Ascending aorta (tissue), 2 donors: ENCODE results near the gene CXorf49B. TPM values are rescaled to one million over a fixed set of nuclear protein-coding genes. Genes with fewer than 3 reads are reported as not detected.
"Not testable (repeated sequence)": the region's sequence is repeated elsewhere in the genome, so short reads cannot be mapped to it uniquely, and the experiment has no call there.

Experiments used
- DNase-seq, 2 donors: peaks; one replicate each; pipeline ENCODE4 v3.0.0-alpha.2; 2019; ENCODE audit warnings: low spot score in 2 of 2
- H3K27ac ChIP-seq, 2 donors: fragments of 200-600 bp; sonication (generic); one replicate each; pipeline ENCODE4 v1.5.1; 2016 to 2017; ENCODE audit warnings: mild to moderate bottlenecking in 1 of 2
- H3K27me3 ChIP-seq: fragments of 200-600 bp; sonication (generic); one replicate; pipeline ENCODE4 v1.5.1; 2017
- H3K36me3 ChIP-seq, 2 donors: fragments of 200-600 bp; sonication (generic); one replicate each; pipeline ENCODE4 v1.5.1; 2016
- H3K4me1 ChIP-seq, 2 donors: fragments of 200-600 bp; sonication (generic); one replicate each; pipeline ENCODE4 v1.5.1; 2016 to 2017; ENCODE audit warnings: mild to moderate bottlenecking in 1 of 2
- H3K4me3 ChIP-seq, 2 donors: fragments of 200-600 bp; sonication (generic); one replicate each; pipeline ENCODE4 v1.5.1; 2016 to 2017; ENCODE audit warnings: mild to moderate bottlenecking in 1 of 2
- H3K9me3 ChIP-seq, 2 donors: fragments of 200-600 bp; sonication (generic); one replicate each; pipeline ENCODE4 v1.5.1; 2016
- intact Hi-C: fragments of 100-400 bp; cut with DNase I; formaldehyde crosslinking; loops from one replicate; pipeline ENCODE4 v1.15.1; 2023
- total RNA-seq: library from RNA; depleted of rRNA; stranded (reverse); fragments of >200 nt; gene quantifications from one replicate; pipeline ENCODE4 v1.1.0, GENCODE V29; 2016

CXorf49B gene
- not detected for total RNA-seq

- H3K27ac ChIP-seq, H3K4me3 ChIP-seq, H3K36me3 ChIP-seq, H3K4me1 ChIP-seq, H3K9me3 ChIP-seq, intact Hi-C loops, DNase-seq, H3K27me3 ChIP-seq: not testable (repeated sequence)
Observed at GRCh38 chrX:71763049-71763448, at the start of gene CXorf49B. Gene CXorf49B (plus strand): TSS chrX:71763349. CDS start chrX:71763424, 75 bp downstream.

DNA sequence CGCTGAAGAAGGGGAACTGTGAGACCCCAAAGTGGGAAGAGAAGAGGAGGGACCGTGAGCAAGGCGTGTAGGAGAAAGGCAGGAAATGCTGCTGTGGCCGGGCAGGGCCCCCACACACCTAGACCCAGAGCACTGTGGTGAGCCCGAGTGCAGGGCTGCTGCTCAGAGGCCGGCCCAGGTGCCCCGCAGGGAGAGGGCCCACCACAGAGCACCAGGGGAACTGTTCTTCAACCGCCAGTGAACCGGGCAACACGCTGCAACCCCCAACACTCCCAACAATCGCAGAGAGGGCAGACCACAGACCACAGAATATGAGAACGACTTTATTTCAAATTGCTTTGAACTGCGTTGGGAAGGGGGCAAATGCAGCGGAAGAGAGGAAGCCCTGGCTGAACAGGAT is 49.1 kb upstream of the CXorf49B start:
- H3K9me3 ChIP-seq, H3K4me1 ChIP-seq, DNase-seq, H3K4me3 ChIP-seq, H3K27ac ChIP-seq, intact Hi-C loops, H3K36me3 ChIP-seq, H3K27me3 ChIP-seq: not testable (repeated sequence)

- H3K27ac ChIP-seq, H3K27me3 ChIP-seq, H3K9me3 ChIP-seq, H3K4me3 ChIP-seq, intact Hi-C loops, H3K4me1 ChIP-seq, H3K36me3 ChIP-seq, DNase-seq: not testable (repeated sequence)
Observed at GRCh38 chrX:71715551-71715950, 47.6 kb upstream of the CXorf49B start.

- H3K9me3 ChIP-seq, H3K4me1 ChIP-seq, intact Hi-C loops, H3K4me3 ChIP-seq, H3K36me3 ChIP-seq, DNase-seq, H3K27ac ChIP-seq, H3K27me3 ChIP-seq: not testable (repeated sequence)
Observed at GRCh38 chrX:71716323-71716722, 46.8 kb upstream of the CXorf49B start.

DNA sequence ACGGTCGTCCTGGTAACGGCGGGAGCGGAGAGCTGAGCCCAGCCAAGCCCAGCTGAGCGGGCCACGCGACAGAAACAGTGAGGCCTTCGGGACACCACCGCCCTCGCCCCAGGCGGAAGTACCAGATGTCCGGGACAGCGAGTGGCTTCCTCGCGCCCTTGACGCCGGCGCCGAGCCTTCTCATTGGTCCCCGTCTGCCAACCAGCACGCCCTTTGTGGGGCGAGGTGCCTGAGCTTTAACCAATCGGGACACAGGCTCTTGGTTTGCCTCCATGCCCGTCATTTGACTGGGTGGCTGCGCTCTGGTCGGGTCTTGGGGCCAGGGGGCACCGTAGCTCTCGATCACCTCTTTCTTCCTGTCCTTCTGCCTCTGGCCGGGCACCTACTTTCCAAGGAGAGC is 45.0 kb upstream of the CXorf49B start, which contains the start of gene CXorf49:
Gene CXorf49, minus strand, starts transcription at position 101 of the 400 bp plus-strand sequence. CDS start 134 bp downstream, outside the sequence.
- H3K9me3 ChIP-seq, H3K36me3 ChIP-seq, DNase-seq, H3K27ac ChIP-seq, intact Hi-C loops, H3K27me3 ChIP-seq, H3K4me3 ChIP-seq, H3K4me1 ChIP-seq: not testable (repeated sequence)

GRCh38 chrX:71719195-71719594 is 44.0 kb upstream of the CXorf49B start:
- H3K4me1 ChIP-seq, H3K27me3 ChIP-seq, H3K9me3 ChIP-seq, H3K4me3 ChIP-seq, intact Hi-C loops, H3K36me3 ChIP-seq, DNase-seq, H3K27ac ChIP-seq: not testable (repeated sequence)

DNA sequence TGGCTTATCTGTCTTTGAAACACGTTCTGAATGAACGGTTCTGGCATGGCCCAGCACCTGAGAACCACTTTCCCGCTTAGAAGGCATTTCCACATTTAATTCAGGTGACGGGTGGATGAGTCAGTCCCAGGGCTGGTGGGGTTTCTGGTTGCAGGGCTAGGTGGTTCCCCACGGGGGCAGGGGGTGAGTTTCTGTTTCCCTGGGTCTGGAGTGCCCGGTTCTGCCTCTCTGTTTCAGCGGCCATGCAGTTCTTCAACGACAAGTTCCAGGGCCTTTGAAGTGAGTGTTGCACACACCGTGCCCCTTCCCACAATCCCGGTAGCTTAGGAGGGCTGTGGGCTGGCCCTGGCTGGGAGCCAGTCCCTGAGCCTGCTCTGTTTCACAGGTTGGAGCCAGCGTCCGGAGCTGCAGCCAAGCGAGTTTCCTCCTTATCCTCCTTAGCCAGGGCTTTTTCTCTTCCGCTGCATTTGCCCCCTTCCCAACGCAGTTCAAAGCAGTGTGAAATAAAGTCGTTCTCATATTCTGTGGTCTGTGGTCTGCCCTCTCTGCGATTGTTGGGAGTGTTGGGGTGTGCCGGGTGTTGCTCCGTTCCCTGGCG is 42.8 kb upstream of the CXorf49B start:
- H3K4me1 ChIP-seq, H3K27me3 ChIP-seq, intact Hi-C loops, H3K36me3 ChIP-seq, H3K4me3 ChIP-seq, DNase-seq, H3K27ac ChIP-seq, H3K9me3 ChIP-seq: not testable (repeated sequence)

GRCh38 chrX:71760688-71761281 is 2.4 kb upstream of the CXorf49B start:
- H3K36me3 ChIP-seq, DNase-seq, H3K27ac ChIP-seq, H3K4me3 ChIP-seq, H3K4me1 ChIP-seq, H3K27me3 ChIP-seq, intact Hi-C loops, H3K9me3 ChIP-seq: not testable (repeated sequence)

DNA sequence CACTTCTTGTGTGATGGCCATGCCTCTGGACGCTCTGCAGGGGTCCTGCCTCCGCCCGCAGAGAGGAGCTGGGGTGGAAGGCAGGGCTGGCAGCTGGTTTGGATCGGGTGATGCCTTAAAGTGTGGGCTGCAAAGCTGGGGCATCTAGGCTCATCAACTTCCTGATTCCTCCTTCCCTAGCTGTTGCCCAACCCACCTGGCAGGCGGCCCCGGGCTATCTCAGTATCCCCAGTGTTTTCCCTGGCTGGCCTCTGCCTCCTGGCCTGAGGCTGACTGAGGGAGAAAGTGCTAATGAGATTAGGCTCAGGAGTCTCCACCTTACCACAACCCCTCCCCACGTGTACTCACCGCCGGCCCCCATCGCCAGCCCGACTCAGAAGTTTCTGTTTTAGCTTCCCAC is 1.7 kb downstream of the CXorf49B start:
- intact Hi-C loops, result not testable (repeated sequence)

GRCh38 chrX:71765613-71766012 is 2.5 kb downstream of the CXorf49B start:
- H3K27me3 ChIP-seq, H3K27ac ChIP-seq, H3K9me3 ChIP-seq, H3K4me1 ChIP-seq, H3K4me3 ChIP-seq, DNase-seq, intact Hi-C loops, H3K36me3 ChIP-seq: not testable (repeated sequence)

More for the DNA sequence above, 1.7 kb downstream of the CXorf49B start:
- not testable (repeated sequence) for H3K4me1 ChIP-seq, H3K36me3 ChIP-seq, H3K9me3 ChIP-seq, DNase-seq, H3K27ac ChIP-seq, H3K27me3 ChIP-seq, H3K4me3 ChIP-seq

DNA sequence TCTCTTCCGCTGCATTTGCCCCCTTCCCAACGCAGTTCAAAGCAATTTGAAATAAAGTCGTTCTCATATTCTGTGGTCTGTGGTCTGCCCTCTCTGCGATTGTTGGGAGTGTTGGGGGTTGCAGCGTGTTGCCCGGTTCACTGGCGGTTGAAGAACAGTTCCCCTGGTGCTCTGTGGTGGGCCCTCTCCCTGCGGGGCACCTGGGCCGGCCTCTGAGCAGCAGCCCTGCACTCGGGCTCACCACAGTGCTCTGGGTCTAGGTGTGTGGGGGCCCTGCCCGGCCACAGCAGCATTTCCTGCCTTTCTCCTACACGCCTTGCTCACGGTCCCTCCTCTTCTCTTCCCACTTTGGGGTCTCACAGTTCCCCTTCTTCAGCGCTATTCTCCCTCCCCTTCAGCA is 4.0 kb downstream of the CXorf49B start:
- H3K4me3 ChIP-seq, intact Hi-C loops, H3K27ac ChIP-seq, H3K36me3 ChIP-seq, H3K27me3 ChIP-seq, DNase-seq, H3K9me3 ChIP-seq, H3K4me1 ChIP-seq: not testable (repeated sequence)

DNA sequence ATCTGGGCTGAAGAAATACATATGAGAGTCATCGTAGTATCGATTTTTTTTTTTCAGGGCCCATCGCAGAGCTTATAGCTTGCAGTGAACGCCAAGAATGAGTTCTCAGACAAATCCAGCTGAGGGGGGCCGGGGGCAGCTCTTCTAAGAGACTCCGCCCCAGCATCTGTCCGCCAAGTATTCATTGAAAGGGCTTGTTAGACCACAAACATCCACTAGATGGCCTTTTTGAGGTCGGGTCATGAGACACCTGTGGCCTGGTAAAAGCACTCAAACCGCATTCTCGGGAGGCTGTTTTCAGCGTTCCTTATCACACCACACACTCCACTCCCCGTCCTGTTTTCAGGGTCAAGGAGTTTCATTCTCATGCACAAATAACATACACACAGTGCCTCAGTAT is 15.2 kb downstream of the CXorf49B start:
- H3K27ac ChIP-seq, H3K27me3 ChIP-seq, H3K4me1 ChIP-seq, H3K4me3 ChIP-seq, DNase-seq, H3K9me3 ChIP-seq, intact Hi-C loops, H3K36me3 ChIP-seq: not testable (repeated sequence)

- intact Hi-C loops, H3K27me3 ChIP-seq, H3K4me3 ChIP-seq: not testable (repeated sequence)
Observed at GRCh38 chrX:71782225-71782949, 19.2 kb downstream of the CXorf49B start.

DNA sequence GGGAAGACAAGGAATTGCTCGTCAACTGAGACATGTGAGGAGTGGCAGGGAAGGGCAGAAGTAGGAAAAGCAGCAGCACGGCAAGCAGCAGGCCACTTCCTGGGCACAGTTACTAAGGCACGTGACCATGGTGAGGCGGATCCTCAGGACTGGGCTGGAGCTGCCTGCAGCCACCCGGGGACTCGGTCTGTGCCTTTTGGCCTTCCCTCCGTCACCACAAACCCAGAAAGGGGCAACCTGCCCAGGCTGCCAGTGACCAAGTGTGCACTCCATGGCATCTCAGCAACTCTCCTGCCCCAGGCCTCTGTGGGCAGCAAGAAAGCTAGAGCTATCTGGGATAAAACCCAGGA is 19.8 kb downstream of the CXorf49B start:
- H3K4me3 ChIP-seq, H3K4me1 ChIP-seq, H3K27ac ChIP-seq, H3K27me3 ChIP-seq, DNase-seq, H3K36me3 ChIP-seq, intact Hi-C loops, H3K9me3 ChIP-seq: not testable (repeated sequence)

More at GRCh38 chrX:71782225-71782949, 19.2 kb downstream of the CXorf49B start:
- H3K9me3 ChIP-seq, DNase-seq, H3K4me1 ChIP-seq, H3K36me3 ChIP-seq, H3K27ac ChIP-seq: not testable (repeated sequence)
